GM12874 (cell line): ENCODE measurements around the gene SPDEF.

Source experiments
- TF ChIP-seq, protein P1 (sequence below): IDR thresholded peaks from 2 replicates; pipeline ENCODE4 v1.5.1; 2011; ENCODE audit warnings: low read depth, mild to moderate bottlenecking, control low read depth, low read length, moderate library complexity; ENCODE audit not compliant: insufficient read depth

Gene SPDEF

DNA sequence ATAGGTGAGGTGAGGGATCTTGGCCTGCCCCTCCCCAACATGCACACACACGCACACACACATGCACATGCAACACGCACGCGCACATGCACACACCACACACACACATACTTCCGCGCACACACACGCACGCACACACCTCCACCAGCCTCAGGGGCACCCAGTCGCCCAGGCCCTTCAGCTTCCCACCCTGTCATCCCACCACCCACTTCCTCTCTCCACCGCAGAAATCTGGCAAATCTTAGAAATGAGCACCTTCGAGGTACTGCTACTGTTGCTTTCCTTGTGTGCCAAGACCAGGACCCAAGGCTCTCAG lies 1.2 kb downstream of the SPDEF start:
- TF ChIP-seq, protein P1, sequence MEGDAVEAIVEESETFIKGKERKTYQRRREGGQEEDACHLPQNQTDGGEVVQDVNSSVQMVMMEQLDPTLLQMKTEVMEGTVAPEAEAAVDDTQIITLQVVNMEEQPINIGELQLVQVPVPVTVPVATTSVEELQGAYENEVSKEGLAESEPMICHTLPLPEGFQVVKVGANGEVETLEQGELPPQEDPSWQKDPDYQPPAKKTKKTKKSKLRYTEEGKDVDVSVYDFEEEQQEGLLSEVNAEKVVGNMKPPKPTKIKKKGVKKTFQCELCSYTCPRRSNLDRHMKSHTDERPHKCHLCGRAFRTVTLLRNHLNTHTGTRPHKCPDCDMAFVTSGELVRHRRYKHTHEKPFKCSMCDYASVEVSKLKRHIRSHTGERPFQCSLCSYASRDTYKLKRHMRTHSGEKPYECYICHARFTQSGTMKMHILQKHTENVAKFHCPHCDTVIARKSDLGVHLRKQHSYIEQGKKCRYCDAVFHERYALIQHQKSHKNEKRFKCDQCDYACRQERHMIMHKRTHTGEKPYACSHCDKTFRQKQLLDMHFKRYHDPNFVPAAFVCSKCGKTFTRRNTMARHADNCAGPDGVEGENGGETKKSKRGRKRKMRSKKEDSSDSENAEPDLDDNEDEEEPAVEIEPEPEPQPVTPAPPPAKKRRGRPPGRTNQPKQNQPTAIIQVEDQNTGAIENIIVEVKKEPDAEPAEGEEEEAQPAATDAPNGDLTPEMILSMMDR, result no peak

DNA sequence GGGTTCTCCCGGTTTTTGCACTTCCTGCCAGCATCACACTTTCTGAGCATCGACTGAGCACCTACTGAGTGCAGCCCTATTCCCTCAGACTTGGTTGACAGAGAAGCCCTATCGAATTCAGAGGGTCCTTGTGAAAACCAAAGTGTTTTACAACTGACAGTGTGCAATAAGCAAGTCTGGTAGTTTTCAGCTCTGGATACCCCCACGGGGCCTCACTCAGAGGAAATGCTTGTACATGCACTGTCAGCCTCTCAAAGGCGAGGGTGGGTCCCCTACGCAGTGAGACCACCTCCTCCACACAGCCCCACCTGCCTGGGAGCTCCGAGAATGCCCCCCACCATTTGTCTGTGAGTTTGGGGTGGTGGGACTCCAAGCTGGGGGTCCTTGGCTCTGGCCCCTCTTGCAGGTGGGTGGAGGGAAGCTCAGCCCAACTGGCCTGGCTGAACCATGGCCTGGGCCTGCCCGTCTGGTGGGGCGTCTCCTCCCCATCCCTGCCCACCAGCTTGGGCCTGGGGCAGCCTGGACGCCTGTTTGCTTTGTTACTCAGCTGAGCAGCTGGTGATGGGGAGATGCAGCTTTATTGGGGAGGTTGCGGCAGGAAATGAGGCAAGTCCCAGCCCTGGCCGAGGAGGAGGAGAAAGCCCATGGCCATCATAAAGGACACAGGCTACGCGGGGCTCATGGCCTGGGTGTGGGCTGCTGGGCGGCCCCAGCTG lies 1.7 kb downstream of the SPDEF start:
- TF ChIP-seq, protein P1, result no peak

DNA sequence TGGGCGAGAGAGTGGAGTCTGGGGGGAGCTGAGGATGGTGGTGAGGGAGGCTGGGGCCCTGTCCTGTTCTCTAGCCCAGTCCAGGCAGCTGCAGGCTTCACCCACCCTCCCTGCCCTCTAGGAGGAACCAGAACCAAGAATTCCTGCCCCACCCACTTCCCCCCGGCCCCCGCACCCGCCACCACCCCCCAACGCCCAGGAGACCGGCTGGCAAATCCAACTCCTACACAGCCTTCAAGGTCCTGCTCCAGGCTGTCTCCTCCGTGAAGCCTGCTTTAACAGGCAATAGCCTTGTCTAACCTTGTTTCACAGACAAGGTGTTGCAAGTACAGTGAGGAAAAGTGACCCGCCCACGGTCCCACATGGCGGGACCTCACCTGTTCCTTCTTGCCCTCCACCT lies 2.4 kb downstream of the SPDEF start:
- TF ChIP-seq, protein P1, result no peak

DNA sequence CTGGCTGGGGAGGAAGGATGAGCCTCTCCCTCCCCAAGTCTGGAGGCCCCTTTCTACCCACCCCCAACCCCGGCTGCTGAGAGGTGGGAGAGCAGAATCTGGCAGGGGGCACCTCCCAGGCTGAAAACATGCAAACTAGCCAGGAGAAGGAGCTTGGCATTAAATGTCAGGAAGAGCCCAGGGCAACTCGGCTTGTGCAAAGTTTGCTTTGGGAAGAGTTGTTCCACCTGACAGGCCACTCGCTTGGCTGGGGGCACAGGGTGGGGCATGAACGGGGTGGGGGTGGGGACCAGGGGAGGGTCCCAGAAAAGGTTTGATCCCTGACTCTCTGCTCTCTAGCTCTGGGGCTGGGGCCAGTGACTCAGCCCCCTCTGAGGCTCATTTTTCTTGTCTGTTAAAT lies 3.0 kb downstream of the SPDEF start:
- TF ChIP-seq, protein P1, result no peak

DNA sequence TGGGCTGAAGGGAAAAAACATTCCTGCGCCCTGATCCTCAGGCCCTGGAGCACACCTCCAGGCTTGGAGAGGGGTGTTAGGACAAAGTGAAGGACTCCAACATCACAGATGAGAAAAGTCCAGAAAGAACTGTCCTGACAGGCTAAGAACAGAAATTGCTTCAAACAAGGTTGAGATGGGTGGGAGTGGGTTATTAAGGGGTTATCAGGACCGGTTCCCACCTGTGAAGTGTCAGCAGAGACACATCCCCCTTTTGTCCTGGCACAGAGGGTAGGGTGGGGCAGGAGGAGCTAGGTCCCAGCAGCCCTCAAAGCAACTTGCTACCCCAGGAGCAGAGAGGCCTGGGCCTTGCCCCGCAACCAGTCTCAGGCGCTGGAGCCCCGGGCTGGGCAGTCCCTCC lies 3.5 kb downstream of the SPDEF start:
- TF ChIP-seq, protein P1, result no peak

DNA sequence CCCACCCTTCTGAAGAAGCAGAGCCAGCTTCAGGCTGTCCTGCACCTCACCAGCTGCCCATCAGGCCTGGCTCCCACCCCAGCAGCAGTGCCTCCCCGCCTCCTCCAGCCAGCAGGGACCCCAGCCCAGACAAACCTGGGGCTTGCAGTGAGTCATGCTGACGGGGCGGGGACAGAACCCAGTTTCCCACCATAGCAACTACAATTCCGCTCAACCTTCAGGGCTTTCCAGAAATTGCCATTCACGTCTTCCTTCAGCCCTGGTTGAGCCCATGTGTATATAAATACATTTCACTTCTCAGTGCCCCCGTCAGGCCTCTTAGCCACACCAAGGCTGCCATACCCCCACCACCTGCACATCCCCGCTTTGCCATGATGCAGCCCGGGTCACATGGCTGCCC lies 4.4 kb downstream of the SPDEF start:
- TF ChIP-seq, protein P1, result no peak

DNA sequence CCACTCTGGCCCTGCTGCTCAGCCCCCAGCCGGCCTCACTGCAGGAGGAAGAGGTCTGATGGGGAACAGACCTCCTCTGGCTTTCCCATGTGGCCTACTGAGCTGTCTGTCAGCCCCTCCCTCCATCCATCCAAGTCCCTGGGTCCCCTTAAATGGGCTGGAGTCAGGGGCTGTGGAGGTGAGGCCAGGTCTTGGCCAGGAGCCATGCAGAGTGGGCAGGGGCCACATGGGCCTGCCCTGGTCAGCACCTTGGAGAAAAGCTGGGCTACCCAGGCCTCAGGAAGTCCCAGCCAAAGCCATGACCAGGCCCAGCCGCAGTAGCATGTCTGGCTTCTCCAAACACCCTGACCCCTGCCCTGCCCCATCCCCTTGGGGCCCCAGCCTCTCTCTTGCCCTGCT lies 6.3 kb downstream of the SPDEF start:
- TF ChIP-seq, protein P1, result no peak
